Kidney epithelial cell (primary cell): ENCODE measurements around the gene DGKG. TPM values are rescaled to one million over a fixed set of nuclear protein-coding genes. Genes with fewer than 3 reads are reported as not detected.
A peak's percentile ranks its signal among the peaks of the same experiment; 100 is the strongest.

Experiments used
- DNase-seq: peaks from one replicate; pipeline ENCODE4 v3.0.0-alpha.2; 2010; ENCODE audit warnings: low read depth
- H3K27me3 ChIP-seq: 2 replicates; pipeline ENCODE4 v1.6.0; 2011; ENCODE audit warnings: low read length; ENCODE audit not compliant: control insufficient read depth, insufficient read depth
- H3K36me3 ChIP-seq: 2 replicates; pipeline ENCODE4 v1.5.1; 2011; ENCODE audit warnings: low read length; ENCODE audit not compliant: control insufficient read depth, insufficient read depth
- H3K4me3 ChIP-seq: 2 replicates; pipeline ENCODE4 v1.5.1; 2011; ENCODE audit warnings: low read depth, mild to moderate bottlenecking, control low read depth, low read length
- total RNA-seq: library from RNA; depleted of rRNA; stranded (reverse); fragments of >200 nt; gene quantifications from 2 replicates; pipeline ENCODE4 v1.2.3, GENCODE V29; 2015
- TF ChIP-seq, protein P1 (sequence below): IDR thresholded peaks from 2 replicates; pipeline ENCODE4 v1.5.1; 2011; ENCODE audit warnings: mild to moderate bottlenecking, moderate library complexity, low read length, control low read depth, inconsistent platforms; ENCODE audit not compliant: insufficient read depth, poor library complexity, severe bottlenecking

DGKG gene
- total RNA-seq, 1 donor from 2014 or later: 0.04 TPM

DNA sequence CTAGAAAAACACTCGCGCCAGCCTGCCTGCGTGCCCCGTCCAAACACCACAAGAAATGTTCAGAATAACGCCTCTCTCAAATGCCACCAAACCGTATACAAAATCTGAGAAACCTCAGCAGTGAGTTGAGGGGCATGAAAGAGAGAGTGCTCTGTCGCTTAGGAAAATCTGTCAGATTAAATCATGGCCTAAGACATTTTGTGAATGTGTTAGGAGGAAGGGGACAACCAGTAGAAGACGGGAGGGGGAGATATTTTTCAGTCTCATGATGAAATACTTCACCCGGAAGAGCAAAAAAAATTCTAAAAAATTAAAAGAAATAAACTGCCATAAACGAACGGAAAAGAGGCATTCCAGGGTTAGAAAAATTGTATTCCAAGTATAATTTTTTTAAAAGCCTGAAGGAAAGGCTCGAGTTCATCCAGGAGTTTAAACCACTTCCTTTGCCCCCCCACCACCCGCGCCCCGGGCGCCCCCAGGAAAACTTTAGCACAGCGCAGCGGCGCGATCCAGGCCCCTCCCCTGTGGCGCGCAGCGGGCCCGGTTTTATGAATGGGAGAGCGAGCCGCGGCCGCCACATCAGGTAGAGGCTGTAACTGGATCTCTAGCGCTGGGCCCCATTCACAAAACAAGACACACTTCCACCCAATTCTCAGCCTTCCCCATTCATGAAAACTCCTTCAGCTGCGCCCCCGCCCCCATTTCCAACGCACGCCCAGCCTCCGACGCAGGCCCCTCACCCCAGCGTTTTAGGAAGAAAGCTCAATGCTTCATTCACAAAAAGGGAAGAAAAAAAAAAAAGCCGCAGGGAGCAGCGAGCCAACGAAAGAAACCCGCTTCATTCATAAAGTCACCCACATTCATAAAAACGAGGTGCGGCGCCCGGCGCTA, 254.6 kb downstream of the DGKG start:
- Histone ChIP-seq H3K36me3 (no peaks in the 10 kb centered on the region), H3K4me3 (peak overlapping the region; percentile 80), H3K27me3 (no peaks in the 10 kb centered on the region)
- no peak for DNase-seq
- TF ChIP-seq, protein P1, sequence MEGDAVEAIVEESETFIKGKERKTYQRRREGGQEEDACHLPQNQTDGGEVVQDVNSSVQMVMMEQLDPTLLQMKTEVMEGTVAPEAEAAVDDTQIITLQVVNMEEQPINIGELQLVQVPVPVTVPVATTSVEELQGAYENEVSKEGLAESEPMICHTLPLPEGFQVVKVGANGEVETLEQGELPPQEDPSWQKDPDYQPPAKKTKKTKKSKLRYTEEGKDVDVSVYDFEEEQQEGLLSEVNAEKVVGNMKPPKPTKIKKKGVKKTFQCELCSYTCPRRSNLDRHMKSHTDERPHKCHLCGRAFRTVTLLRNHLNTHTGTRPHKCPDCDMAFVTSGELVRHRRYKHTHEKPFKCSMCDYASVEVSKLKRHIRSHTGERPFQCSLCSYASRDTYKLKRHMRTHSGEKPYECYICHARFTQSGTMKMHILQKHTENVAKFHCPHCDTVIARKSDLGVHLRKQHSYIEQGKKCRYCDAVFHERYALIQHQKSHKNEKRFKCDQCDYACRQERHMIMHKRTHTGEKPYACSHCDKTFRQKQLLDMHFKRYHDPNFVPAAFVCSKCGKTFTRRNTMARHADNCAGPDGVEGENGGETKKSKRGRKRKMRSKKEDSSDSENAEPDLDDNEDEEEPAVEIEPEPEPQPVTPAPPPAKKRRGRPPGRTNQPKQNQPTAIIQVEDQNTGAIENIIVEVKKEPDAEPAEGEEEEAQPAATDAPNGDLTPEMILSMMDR: no peak

DNA sequence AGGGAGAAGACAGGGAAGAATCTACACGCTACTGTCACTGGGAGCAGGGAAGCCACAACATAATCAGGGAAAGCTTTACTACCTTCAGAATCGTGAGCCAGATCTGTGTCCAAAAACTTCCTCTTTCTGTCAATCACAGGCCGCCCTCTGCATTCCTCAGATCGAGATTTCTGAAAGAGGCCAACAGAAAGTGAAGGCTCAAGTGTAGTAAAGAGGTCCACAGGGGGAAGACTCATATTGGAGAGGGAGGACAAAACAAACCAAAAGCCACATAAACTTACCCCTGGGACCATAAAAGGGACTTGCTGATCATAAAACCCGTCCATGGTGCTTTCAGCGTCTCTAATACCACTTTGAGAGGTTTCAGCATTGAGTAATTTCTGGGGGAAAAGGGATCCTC, 256.5 kb downstream of the DGKG start:
- Histone ChIP-seq H3K36me3 (no peaks in the 10 kb centered on the region), H3K4me3 (no peak overlapping the region), H3K27me3 (no peaks in the 10 kb centered on the region)
- DNase-seq: no peak
- TF ChIP-seq, protein P1: no peak

DNA sequence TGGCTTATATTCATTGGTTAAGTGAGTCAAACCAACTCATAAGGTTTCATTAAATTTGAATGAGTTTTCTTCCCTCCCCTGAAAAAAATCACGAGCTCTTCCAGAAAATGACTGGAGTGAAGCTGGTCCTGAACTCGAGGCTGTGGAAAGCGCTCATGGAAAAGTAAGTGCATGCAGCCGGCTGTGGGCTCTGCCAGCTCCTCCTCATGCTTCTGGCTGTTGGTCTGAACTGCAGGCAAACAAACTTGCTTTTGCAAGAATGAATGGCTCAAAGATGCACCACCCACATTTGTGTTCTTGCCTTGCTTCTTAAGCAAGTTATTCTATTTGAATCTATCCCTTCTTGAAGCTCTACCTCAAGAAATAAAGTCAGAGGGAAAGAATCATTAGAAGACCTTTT, 259.3 kb downstream of the DGKG start:
- no peaks in the 10 kb centered on the region for H3K36me3 ChIP-seq
- TF ChIP-seq, protein P1: no peak
- no peaks in the 10 kb centered on the region for H3K27me3 ChIP-seq
- H3K4me3 ChIP-seq: no peak overlapping the region
- DNase-seq: no peak

DNA sequence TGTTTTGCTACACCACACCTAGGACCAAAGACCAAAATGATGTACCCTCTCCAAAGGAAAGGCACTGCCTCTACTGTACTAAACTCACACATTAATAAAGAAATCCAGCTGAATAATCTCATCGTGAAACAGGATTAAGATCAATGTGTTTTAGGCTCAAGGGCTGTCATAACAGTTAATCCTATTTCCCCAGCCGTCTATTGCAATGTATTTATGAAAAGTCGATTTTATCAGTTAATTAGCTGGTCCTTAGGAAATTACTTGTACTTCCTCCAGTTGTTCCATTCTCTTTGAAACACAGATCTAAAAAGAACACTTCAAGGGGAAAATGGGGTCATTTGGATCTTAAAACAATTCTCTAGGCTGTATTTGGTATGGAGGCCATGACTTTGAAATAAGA, 261.6 kb downstream of the DGKG start:
- DNase-seq: no peak
- no peaks in the 10 kb centered on the region for H3K36me3 ChIP-seq
- no peaks in the 10 kb centered on the region for H3K27me3 ChIP-seq
- H3K4me3 ChIP-seq: no peak overlapping the region
- TF ChIP-seq, protein P1: no peak

DNA sequence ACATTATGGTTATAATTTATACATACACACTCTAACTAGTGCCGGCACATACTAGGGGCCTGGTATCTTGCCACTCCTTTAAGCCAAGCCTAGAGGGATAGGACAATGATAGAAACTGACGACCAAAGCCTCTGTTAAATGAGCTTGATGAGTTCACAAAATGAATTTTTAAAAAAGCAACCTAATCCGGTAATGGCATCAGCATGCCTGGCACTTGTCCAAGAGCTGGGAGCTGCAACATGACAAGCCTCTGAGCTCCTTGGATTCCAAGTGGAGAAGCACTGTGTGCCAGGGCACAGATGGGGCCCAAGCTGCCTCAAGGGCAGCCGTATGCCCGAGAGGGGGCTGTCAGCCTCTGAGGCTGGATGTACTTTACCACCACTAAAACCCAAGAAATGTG, 262.9 kb downstream of the DGKG start:
- no peak overlapping the region for H3K4me3 ChIP-seq
- H3K36me3 ChIP-seq: no peaks in the 10 kb centered on the region
- TF ChIP-seq, protein P1: no peak
- DNase-seq: no peak
- no peaks in the 10 kb centered on the region for H3K27me3 ChIP-seq

DNA sequence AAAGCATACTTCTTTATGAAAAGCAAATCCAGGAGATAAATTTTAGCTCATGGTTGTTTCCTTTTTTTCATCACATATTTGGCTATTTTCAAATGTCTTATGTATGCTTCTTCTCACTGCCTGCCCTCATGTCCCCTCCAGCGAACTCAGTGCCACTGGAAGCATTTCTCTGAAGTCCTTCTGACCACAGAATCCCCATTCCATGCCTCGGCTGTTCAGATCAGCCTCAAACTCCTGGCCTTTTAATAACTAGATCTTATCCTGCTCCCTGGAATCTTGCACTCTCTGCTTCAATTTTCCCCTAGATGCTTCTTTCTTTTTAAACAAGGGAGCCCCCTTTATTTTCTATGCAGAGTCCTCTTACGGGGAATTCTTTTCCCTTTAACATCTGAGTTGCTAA, 263.3 kb downstream of the DGKG start:
- Histone ChIP-seq H3K4me3 (no peak overlapping the region), H3K27me3 (no peaks in the 10 kb centered on the region), H3K36me3 (no peaks in the 10 kb centered on the region)
- TF ChIP-seq, protein P1: no peak
- no peak for DNase-seq
